ENCODE results near the gene NPAS3. TPM values are rescaled to one million over a fixed set of nuclear protein-coding genes. Genes with fewer than 3 reads are reported as not detected.

Gene NPAS3
- total RNA-seq, 1 donor from 2014 or later = 1.6 TPM

DNA sequence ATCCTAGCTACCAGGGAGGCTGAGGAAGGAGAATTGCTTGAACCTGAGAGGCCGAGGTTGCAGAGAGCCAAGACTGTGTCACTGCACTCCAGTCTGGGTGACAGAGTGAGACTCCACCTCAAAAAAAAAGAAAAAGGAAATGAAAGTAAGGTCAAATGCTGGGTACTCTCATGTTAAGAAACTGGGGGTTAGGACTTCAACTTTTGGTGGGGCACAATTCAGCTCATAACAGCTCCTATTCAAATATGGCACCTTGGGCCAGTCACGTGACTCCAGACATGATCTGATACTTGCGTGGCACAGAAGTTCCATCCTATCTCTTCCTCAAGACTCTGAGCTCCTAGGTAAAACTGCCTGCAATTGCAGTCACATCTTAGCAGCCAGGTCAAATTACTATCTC lies 869.5 kb downstream of the NPAS3 start:
- Mint-ChIP-seq H3K4me1 (ENCODE audit: unreplicated experiment) (no peaks in the 10 kb centered on the region), H3K27ac (ENCODE audit: unreplicated experiment) (no peak overlapping the region), H3K27me3 (ENCODE audit: unreplicated experiment) (peaks cover 6% of the 10 kb centered on the region), H3K36me3 (ENCODE audit: low read depth, unreplicated experiment) (no peaks in the 10 kb centered on the region), H3K4me3 (ENCODE audit: unreplicated experiment) (no peak overlapping the region), H3K9me3 (ENCODE audit: unreplicated experiment) (no peaks in the 10 kb centered on the region)
- TF ChIP-seq, protein P1, sequence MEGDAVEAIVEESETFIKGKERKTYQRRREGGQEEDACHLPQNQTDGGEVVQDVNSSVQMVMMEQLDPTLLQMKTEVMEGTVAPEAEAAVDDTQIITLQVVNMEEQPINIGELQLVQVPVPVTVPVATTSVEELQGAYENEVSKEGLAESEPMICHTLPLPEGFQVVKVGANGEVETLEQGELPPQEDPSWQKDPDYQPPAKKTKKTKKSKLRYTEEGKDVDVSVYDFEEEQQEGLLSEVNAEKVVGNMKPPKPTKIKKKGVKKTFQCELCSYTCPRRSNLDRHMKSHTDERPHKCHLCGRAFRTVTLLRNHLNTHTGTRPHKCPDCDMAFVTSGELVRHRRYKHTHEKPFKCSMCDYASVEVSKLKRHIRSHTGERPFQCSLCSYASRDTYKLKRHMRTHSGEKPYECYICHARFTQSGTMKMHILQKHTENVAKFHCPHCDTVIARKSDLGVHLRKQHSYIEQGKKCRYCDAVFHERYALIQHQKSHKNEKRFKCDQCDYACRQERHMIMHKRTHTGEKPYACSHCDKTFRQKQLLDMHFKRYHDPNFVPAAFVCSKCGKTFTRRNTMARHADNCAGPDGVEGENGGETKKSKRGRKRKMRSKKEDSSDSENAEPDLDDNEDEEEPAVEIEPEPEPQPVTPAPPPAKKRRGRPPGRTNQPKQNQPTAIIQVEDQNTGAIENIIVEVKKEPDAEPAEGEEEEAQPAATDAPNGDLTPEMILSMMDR (IDR thresholded peaks at IDR 0.05; ENCODE audit: unreplicated experiment) = no peak
- DNase-seq (ENCODE audit: low spot score) = no peak

DNA sequence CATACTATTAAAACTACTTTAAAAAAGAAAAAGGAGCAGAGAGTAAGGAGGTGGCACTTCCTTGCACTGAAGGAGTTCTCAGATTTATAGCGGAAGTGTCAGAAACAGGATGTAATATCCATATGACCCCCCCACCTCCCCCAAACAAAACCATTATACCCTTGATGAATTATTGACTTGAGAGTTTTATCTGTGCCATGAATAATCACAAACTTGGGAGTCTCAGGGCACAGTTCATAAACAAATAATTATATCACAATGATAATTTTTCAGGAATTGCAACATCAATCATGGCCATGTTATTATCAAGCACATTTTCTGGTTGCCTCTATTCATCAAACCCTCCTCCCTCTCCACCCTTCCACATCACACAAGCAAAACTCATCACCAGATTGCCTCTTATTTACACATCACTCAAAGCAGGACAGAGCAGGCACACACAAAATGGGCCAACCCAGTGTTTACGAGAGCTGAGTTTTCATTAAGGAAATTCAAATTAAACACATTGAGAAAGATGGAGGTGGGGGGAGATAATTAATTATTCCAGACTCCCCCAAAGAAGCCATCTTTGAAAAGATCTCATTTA lies 870.8 kb downstream of the NPAS3 start:
- no peak for DNase-seq (ENCODE audit: low spot score)
- TF ChIP-seq, protein P1 (IDR thresholded peaks at IDR 0.05; ENCODE audit: unreplicated experiment) = no peak
- Mint-ChIP-seq H3K9me3 (ENCODE audit: unreplicated experiment) (no peaks in the 10 kb centered on the region), H3K4me1 (ENCODE audit: unreplicated experiment) (no peaks in the 10 kb centered on the region), H3K27me3 (ENCODE audit: unreplicated experiment) (peaks cover 8% of the 10 kb centered on the region), H3K36me3 (ENCODE audit: low read depth, unreplicated experiment) (no peaks in the 10 kb centered on the region), H3K4me3 (ENCODE audit: unreplicated experiment) (no peak overlapping the region), H3K27ac (ENCODE audit: unreplicated experiment) (no peak overlapping the region)

DNA sequence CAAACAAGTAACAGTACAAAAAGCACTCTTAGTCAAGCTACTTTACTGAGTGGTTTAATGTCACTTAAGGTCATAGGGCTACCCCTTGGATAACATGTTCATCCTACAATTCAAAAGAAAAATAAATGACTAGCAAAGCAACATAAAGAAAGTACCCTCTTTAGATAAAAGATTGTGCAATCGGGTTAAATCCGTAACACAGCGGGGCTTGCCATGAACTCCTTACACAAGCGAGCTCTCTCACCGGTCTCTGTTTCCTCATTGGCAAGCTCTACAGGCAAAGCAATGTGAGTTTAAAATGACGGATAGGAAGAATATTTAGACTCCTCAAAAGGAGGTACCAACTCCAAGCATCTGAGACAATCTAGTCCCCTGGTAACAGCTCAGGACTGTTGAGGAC lies 871.6 kb downstream of the NPAS3 start:
- Mint-ChIP-seq H3K27ac (ENCODE audit: unreplicated experiment) (no peak overlapping the region), H3K9me3 (ENCODE audit: unreplicated experiment) (no peaks in the 10 kb centered on the region), H3K4me1 (ENCODE audit: unreplicated experiment) (no peaks in the 10 kb centered on the region), H3K27me3 (ENCODE audit: unreplicated experiment) (peaks cover 8% of the 10 kb centered on the region), H3K36me3 (ENCODE audit: low read depth, unreplicated experiment) (no peaks in the 10 kb centered on the region), H3K4me3 (ENCODE audit: unreplicated experiment) (no peak overlapping the region)
- DNase-seq (ENCODE audit: low spot score) = no peak
- TF ChIP-seq, protein P1 (IDR thresholded peaks at IDR 0.05; ENCODE audit: unreplicated experiment) = no peak

DNA sequence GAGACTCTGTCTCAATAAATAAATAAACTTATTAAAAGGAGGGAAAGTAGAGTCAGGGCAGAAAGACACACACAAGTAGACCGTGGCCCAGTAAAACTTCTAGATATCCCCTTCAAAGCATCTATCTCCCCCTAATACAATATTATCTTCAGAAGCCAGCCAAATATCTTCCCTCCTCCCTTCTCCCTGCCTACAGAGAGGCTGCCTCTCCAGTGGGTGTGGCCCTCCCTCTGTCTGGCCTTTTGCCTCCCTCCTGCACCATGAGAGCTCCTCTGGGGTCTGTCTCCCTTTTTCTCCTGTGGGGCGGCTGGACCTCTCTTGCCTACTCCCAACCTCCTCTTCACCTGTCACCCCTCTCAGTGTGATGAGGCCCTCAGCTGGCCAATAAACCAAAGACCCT lies 873.0 kb downstream of the NPAS3 start:
- Mint-ChIP-seq H3K4me1 (ENCODE audit: unreplicated experiment) (no peaks in the 10 kb centered on the region), H3K27ac (ENCODE audit: unreplicated experiment) (no peak overlapping the region), H3K27me3 (ENCODE audit: unreplicated experiment) (peaks cover 8% of the 10 kb centered on the region), H3K9me3 (ENCODE audit: unreplicated experiment) (no peaks in the 10 kb centered on the region), H3K4me3 (ENCODE audit: unreplicated experiment) (no peak overlapping the region), H3K36me3 (ENCODE audit: low read depth, unreplicated experiment) (no peaks in the 10 kb centered on the region)
- TF ChIP-seq, protein P1 (IDR thresholded peaks at IDR 0.05; ENCODE audit: unreplicated experiment) = no peak
- no peak for DNase-seq (ENCODE audit: low spot score)

DNA sequence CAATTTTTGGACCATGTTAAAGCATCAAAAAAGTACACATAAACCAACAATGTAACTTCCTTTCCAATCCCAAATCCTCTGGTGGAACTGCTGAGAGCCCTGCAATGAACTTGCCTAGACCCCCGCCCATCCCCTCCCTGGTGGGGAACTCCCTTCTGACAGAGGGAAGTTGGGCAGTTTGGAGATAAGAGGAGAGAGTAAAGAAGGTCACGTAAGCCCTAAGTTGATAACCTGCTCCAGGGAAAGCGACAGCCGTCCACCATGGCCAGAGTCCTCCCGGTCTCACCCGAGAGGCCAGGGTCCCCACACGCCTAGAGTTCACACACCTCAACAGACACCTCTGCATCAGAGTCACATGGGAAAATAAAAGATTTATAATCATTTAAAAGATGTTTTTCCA lies 873.5 kb downstream of the NPAS3 start:
- Mint-ChIP-seq H3K9me3 (ENCODE audit: unreplicated experiment) (no peaks in the 10 kb centered on the region), H3K4me3 (ENCODE audit: unreplicated experiment) (no peak overlapping the region), H3K27ac (ENCODE audit: unreplicated experiment) (no peak overlapping the region), H3K36me3 (ENCODE audit: low read depth, unreplicated experiment) (no peaks in the 10 kb centered on the region), H3K27me3 (ENCODE audit: unreplicated experiment) (peaks cover 8% of the 10 kb centered on the region), H3K4me1 (ENCODE audit: unreplicated experiment) (no peaks in the 10 kb centered on the region)
- TF ChIP-seq, protein P1 (IDR thresholded peaks at IDR 0.05; ENCODE audit: unreplicated experiment) = no peak
- no peak for DNase-seq (ENCODE audit: low spot score)
